Stimulated activated CD8-positive, alpha-beta memory T cell treated with anti-CD3 and anti-CD28 coated beads, Interleukin-12 subunit alpha, Interleukin-12 subunit beta, amount 100 ng/mL, for 4 hours (primary cell): Measurements from ENCODE around the gene EXD3.
"Not testable (repeated sequence)": the region's sequence is repeated elsewhere in the genome, so short reads cannot be mapped to it uniquely, and the experiment has no call there.

ENCODE experiments used
- DNase-seq: peaks from one replicate; pipeline ENCODE4 v3.0.0-alpha.2; 2020; ENCODE audit warnings: low read depth

Gene EXD3

DNA sequence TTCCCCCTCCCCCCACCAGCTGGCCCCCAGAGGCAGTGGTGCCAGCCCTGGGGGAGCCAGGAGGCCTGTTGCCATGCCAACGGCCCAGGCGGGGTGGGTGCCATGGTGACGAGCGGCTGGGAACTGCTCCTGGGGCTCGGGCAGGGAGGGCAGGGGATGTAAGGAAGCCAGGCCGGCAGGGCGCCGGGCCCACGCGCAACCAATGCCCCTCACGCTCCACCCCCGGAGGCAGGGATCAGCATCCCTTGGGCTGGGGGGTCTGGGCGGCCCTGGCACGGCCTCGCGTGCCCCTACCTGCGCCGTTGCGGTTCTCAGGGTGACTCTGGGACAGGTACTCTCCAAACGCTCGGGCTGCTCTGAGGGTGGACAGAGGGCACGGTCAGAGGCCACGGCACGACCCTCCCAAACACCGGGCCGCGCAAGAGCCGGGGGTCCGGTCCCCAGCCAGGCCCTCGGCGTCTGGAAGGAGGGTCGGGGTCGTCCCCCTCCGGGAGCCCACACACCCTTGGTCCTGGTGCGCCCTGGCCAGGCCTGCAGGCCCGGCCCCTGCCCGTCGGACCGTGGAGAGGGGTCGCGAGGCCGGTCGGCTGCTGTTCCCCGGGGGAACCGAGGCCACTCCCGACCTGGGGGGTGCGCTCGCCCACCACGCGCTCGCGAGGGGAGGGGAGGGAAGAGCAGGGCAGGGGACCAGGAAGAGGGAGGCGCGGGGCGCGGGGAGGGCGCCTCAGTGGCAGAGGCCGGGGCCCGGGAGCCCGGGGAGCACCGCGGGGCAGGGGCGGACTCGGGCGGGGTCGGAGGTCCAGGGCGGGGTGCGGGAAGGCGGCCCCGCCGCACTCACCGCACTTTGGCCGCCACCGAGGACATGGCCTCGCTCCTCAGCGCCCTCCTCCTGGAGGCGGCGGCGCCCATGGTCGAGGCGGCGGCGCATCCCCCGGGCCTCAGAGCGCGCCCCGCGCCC lies 35.5 kb upstream of the EXD3 start:
- DNase-seq = no peak

- DNase-seq = no peak
Measured at GRCh38 chr9:137457406-137458193, 34.6 kb upstream of the EXD3 start.

- no peak for DNase-seq
Measured at GRCh38 chr9:137456864-137457405, 34.0 kb upstream of the EXD3 start.

DNA sequence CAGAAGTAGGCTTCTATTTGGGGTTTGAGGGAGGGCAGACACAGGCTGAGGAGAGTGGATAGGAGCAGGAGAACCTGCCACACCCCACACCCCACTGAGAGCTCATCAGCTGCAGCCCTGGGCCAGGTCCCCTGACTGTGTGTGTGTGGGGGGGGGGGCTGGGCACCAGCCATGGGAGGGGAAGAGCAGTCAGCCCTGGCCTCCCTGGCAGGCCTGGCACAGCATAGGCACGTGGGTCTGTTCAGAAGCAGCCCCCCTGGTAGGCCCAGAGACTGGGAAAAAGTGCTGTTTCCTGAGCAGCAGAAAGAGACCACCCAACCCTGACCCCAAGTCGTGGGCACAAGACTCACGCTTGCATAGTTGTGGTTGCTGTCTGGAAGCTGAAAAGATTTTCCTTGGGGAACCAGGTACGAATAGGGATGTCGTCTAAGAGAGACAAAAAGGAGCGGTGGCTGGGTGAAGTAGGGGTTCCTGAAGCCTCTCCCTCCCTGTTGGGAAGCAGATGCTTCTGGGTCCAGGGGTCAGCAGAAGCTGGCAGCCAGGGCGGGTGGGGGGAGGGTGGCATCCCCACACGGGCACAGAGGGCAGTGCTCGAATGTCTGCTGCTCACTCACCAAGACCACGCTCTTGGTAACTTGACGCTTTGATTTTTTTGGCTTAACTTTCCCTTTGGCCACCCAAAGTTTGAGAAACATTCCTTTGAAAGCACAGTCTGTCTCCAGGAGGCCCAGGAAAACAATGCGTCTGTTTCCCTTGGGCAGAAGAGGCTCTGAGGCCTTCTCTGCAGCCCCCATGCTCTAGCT lies 33.3 kb upstream of the EXD3 start:
- no peak for DNase-seq

DNA sequence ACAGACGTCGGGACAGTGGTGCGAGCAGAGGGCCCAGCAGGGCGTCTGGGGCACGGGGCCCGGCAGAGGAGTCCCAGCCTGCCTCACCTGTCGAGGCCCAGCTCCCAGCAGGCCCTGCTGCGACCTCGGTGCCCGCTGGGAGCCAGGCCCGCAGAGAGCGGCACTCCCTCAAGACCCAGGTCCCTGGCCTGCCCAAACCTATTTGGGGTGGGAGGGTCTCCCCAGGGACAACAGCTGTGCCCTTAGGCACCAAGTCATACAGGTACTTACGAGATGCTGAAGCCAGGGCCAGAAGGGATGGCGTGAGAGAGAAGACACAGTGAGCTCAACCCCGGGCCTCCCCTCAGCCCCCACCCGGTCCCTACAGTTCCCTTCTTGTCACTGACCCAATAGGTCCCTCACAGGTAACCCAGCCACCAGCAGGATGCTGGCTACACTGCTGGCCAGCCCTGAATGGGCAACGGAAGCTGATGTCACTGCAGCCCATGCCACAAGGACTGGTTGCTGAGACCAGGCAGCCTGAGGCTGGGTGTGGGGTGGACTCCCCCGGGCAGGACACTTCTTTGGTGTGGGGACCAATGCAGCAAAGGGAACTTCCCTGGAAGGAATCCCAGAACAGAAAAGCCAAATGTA lies 32.5 kb upstream of the EXD3 start:
- no peak for DNase-seq

- DNase-seq = no peak
Measured at GRCh38 chr9:137454597-137455358, 31.8 kb upstream of the EXD3 start.

DNA sequence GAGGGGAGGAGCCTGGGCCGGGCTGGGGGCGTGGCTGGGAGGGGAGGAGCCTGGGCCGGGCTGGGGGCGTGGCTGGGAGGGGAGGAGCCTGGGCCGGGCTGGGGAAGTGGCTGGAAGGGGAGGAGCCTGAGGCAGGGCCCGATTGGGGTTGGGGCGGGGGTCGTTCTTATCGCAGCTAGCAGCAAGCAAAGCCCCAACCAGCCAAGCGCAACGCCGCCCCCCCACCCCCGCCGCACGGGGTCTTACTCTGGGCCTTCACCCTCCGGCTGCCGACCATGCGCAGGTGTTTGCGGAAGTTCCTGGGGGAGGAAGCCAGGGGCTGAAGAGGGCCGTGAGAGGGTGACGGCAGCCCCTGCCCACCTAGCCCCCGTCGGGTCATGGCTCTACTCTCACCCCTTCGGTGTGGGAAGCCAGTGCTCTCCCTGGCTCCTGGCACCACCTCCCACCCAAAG lies 31.2 kb upstream of the EXD3 start:
- DNase-seq = no peak

DNA sequence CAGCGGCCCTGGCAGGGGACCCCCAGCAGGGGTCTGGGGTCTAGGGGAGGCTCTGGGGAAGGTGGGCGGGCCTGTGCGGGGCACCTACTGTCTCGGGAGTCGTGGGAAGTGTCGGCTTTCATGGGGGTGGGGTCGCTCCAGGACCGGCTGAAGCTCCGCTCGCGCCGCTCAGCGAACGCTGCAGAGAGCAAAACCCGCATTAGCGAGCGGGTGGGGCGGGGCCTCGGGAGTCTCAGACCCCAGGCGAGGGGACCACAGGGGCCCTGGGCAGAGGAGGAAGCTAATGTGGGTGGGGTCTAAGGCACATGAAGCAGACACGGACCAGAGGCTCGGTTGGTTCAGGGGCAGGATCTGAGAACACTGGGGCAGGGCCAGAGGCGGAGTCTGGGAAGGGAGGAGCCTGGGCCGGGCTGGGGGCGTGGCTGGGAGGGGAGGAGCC lies 30.7 kb upstream of the EXD3 start:
- DNase-seq = peak; percentile 33

- no peak for DNase-seq
Measured at GRCh38 chr9:137452761-137453642, 30.0 kb upstream of the EXD3 start.

DNA sequence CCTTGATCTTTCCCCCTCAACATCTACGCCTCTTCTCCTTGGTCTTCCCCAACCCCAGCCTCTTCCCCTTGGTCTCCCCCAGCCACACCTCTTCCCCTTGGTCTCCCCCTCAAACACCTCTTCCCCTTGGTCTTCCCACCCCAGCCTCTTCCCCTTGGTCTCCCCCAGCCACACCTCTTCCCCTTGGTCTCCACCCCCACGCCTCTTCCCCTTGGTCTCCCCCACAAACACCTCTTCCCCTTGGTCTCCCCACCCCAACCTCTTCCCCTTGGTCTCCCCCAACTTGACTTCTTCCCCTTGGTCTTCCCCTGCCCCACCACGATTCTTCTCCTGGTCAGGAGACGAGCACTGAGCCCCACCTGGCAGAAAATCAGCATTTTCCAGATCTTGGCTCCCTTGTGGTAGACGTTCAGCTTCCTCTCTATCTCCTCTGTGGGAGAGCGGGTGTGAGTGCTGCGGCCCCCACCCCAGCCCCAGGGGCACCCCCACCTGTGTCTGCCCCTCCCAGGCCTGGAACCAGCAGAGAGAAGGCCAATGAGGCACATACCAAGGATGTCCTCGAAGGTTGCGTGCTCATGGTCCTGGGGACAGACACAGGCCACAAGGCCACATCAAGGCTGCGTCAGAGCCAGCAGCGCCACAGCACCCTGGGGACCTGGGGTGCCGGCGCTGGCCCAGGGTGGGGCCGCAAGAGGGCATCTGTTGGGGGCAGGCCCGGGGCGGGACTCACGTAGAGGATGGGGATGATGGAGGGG lies 29.2 kb upstream of the EXD3 start:
- no peak for DNase-seq

DNA sequence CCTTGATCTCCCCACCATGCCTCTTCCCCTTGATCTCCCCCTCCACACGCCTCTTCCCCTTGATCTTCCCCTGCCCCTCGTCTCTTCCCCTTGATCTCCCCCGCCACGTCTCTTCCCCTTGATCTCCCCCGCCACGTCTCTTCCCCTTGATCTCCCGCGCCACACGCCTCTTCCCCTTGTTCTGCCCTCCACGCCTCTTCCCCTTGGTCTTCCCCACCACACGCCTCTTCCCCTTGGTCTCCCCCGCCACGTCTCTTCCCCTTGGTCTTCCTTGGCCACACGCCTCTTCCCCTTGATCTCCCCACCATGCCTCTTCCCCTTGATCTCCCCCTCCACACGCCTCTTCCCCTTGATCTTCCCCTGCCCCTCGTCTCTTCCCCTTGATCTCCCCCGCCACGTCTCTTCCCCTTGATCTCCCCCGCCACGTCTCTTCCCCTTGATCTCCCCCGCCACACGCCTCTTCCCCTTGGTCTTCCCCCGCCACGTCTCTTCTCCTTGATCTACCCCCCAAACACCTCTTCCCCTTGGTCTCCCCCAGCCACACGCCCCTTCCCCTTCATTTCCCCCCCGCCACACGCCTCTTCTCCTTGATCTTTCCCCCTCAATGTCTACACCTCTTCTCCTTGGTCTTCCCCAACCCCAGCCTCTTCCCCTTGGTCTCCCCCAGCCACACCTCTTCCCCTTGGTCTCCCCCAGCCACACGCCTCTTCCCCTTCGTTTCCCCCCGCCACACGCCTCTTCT lies 28.5 kb upstream of the EXD3 start:
- not testable (repeated sequence) for DNase-seq

- DNase-seq = not testable (repeated sequence)
Measured at GRCh38 chr9:137450539-137451222, 27.7 kb upstream of the EXD3 start.

DNA sequence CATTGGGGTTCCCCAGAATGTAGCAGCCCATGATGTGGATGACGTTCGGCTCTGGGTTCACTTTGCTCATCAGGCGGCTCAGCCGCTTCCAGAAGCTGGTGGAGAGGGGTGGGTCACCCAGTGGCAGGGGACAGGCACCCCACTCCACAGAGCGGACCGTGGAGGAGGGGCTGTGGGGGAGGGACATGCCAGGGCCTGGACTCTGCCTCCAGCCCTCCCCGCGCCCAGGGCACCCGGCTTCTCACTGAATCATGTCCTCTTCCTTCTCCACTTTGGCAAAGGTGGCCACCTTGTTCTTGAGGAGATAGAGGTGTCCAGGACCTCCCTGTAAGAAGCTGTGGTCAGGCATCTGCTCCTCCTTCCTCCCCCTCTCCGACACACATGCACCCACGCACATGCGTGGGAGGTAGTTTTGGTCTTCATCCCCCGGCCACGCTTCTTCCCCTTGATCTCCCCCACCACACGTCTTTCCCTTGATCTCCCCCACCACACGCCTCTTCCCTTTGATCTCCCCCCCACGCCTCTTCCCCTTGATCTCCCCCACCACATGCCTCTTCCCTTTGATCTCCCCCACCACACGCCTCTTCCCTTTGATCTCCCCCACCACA lies 27.1 kb upstream of the EXD3 start:
- DNase-seq = peak; percentile 42

DNA sequence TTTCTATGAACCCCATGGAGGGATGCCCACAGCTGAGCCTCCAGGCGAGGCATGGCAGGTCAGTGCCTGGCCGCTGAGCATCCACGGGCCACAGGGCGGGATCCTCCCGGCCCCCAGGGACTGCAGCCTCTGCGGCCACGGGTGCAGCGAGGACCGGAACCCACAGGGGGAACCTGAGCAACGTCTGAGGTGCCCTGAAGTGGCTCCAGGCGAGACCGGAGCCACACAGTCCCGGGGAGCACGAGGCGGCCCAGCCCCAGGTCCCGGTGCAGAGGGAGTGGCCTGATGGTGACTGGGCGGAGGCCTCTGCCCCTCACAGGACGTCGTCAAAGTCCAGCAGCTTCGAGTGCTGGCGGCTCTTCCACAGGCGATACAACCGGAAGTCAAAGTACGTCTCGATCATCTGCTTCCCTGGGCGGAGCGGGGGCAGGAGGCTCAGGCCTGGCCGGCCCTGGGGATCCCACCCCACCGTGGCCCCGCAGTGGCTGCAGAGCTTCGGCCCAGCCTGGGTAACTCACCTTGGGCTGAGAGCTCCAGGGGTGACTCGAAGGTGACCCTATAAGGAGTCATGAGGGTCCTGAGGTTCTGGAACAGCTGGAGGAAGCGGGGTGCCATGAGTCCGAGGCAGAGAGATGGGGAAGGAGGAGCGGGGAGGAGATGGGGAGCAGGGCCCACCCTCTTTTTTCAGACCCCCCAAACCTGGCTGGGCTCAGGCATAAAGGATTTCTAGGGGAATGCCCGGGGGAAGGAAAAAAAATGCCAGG lies 26.3 kb upstream of the EXD3 start:
- DNase-seq = no peak

DNA sequence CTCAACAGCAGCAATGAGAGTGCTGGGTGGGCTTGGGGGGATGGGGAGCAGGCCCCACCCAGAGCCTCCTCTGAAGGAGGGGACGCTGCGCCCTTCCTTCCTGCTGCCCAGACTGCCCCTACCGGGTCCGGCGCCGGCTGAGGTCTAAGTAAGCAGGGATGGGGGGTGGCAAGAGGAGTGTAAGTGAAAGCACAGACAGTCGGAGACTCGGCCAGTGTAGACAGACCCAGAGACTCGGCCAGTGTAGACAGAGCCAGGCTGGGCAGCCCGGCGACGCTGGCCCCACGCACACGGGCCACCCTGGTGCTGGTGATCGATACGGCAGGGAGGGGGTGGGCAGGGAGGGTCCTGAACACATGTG lies 25.6 kb upstream of the EXD3 start:
- no peak for DNase-seq
